Peyer's patch (tissue), 4 donors: Measurements from ENCODE around the gene NCR3LG1. TPM values are rescaled to one million over a fixed set of nuclear protein-coding genes. Genes with fewer than 3 reads are reported as not detected.
A peak's percentile ranks its signal among the peaks of the same experiment; 100 is the strongest.

Experiments used
- DNase-seq, 3 donors: peaks; one replicate each; pipeline ENCODE4 v3.0.0-alpha.2; 2017 to 2019
- H3K27ac ChIP-seq, 4 donors: fragments of 200-600 bp; sonication (generic); one replicate each; pipeline ENCODE4 v1.5.1; 2016 to 2019
- H3K27me3 ChIP-seq, 2 donors: fragments of 200-600 bp; sonication (generic); one replicate each; pipeline ENCODE4 v1.5.1; 2019
- H3K36me3 ChIP-seq, 3 donors: fragments of 200-600 bp; sonication (generic); one replicate each; pipeline ENCODE4 v1.5.1; 2016 to 2019
- H3K4me1 ChIP-seq, 4 donors: fragments of 200-600 bp; sonication (generic); one replicate each; pipeline ENCODE4 v1.5.1; 2016 to 2019
- H3K4me3 ChIP-seq, 4 donors: fragments of 200-600 bp; sonication (generic); 1 replicate in 3 of 4; 2 replicates in 1 of 4; pipeline ENCODE4 v1.5.1; 2016 to 2019; ENCODE audit warnings: mild to moderate bottlenecking in 1 of 4
- H3K9me3 ChIP-seq, 4 donors: fragments of 200-600 bp; sonication (generic); one replicate each; pipeline ENCODE4 v1.5.1; 2016 to 2019; ENCODE audit warnings: mild to moderate bottlenecking in 1 of 4
- POLR2A ChIP-seq, 2 donors: fragments of 450-650 bp; IDR thresholded peaks; one replicate each; pipeline ENCODE4 v1.5.1; 2017; ENCODE audit warnings: antibody characterized with exemption in 2 of 2, mild to moderate bottlenecking in 2 of 2, moderate library complexity in 2 of 2
- total RNA-seq, 4 donors: library from RNA; depleted of rRNA; stranded (reverse); fragments of >200 nt; gene quantifications; one replicate each; pipeline ENCODE4 v1.1.0, GENCODE V29; 2016
- TF ChIP-seq, protein P1 (sequence below), 6 experiments: fragments of 450-650 bp in 4 of 6; fragments of 200-600 bp in 2 of 6; sonication (generic) in 1 of 6; IDR thresholded peaks; one replicate each; pipeline ENCODE4 v1.5.1; 2017 to 2019; ENCODE audit warnings: antibody characterized with exemption in 6 of 6, mild to moderate bottlenecking in 3 of 6, moderate library complexity in 1 of 6

The NCR3LG1 gene
- total RNA-seq, 4 donors from 2014 or later: 3.3 to 25.7 (median 15.0) TPM

DNA sequence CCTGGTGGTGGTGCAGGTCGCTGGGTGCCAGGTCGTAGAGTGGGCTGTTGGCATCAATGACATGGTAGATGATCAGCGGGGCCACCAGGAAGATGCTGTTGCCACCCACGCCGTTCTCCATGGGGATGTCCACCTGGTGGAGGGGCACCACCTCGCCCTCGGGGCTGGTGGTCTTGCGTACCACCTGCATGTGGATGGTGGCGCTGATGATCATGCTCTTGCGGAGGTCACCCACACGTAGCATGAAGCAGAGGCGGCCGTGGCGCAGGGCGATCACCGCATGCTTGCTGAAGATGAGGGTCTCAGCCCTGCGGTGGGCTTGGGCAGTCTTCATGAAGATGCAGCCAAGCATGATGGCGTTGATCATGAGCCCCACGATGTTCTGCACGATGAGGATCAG, 35.7 kb downstream of the NCR3LG1 start:
- no peak for DNase-seq
- TF ChIP-seq, protein P1, sequence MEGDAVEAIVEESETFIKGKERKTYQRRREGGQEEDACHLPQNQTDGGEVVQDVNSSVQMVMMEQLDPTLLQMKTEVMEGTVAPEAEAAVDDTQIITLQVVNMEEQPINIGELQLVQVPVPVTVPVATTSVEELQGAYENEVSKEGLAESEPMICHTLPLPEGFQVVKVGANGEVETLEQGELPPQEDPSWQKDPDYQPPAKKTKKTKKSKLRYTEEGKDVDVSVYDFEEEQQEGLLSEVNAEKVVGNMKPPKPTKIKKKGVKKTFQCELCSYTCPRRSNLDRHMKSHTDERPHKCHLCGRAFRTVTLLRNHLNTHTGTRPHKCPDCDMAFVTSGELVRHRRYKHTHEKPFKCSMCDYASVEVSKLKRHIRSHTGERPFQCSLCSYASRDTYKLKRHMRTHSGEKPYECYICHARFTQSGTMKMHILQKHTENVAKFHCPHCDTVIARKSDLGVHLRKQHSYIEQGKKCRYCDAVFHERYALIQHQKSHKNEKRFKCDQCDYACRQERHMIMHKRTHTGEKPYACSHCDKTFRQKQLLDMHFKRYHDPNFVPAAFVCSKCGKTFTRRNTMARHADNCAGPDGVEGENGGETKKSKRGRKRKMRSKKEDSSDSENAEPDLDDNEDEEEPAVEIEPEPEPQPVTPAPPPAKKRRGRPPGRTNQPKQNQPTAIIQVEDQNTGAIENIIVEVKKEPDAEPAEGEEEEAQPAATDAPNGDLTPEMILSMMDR (IDR thresholded peaks at IDR 0.05): no peak
- no peak for TF ChIP-seq POLR2A (IDR thresholded peaks at IDR 0.05)
- Histone ChIP-seq H3K9me3 (no peaks in the 10 kb centered on the region), H3K27me3 (no peaks in the 10 kb centered on the region), H3K36me3 (no peaks in the 10 kb centered on the region), H3K27ac (no peak overlapping the region), H3K4me3 (no peak overlapping the region), H3K4me1 (peaks cover 0 to 9% (median 2%) of the 10 kb centered on the region in 4 donors)

DNA sequence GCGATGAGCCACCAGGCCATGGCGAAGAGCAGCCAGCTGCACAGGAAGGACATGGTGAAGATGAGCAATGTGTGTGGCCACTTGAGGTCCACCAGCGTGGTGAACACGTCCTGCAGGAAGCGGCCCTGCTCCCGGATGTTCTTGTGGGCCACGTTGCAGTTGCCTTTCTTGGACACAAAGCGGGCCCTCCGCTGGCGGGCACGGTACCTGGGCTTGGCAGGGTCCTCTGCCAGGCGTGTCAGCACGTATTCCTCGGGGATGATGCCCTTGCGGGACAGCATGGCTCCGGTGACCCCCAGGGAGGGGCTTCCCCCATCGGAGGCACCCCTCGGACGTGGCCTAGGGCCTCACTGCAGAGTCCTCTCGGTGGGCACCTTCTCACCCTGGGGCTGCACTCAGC, 36.2 kb downstream of the NCR3LG1 start:
- Histone ChIP-seq H3K36me3 (no peaks in the 10 kb centered on the region), H3K9me3 (no peaks in the 10 kb centered on the region), H3K27ac (no peak overlapping the region), H3K4me1 (peaks cover 0 to 9% (median 2%) of the 10 kb centered on the region in 4 donors), H3K27me3 (no peaks in the 10 kb centered on the region), H3K4me3 (no peak overlapping the region)
- no peak for DNase-seq
- TF ChIP-seq POLR2A (IDR thresholded peaks at IDR 0.05): no peak
- TF ChIP-seq, protein P1 (IDR thresholded peaks at IDR 0.05): no peak

DNA sequence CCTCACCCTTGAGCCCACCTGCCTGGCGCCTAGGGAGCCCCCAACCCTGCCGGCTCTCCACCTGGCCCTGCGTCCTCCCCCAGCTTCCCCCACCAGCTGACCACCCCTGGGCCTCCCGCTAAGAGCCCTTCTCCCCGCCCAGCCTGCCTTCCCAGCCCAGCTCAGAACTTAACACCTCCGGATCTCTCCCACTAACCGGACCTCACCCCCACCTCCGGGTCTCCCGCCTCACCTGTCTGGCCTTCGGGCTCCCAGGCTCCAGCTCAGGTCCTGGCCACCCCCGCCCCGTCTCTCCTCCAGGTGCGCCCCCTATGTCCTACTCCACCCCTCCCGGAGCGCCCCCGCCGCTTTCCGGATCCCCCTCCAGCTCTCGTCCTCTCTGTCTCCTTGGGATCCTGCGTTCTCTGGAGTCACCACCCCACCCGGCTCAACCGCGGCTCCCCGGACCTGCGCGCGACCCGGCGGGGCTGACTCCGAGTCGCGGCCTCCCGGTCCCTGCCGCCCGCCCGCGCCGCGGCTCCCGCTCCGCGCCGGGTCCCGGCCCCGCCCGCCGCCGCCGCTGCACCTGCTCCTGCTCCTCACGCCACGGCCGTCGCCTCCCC, 37.1 kb downstream of the NCR3LG1 start, which contains the start of gene KCNJ11:
Gene KCNJ11, minus strand, starts transcription at position 51 of the 602 bp plus-strand sequence. CDS start 568 bp downstream, outside the sequence.
- peak in 2 of 3 donors; percentile 31 to 55 for DNase-seq
- Histone ChIP-seq H3K36me3 (no peaks in the 10 kb centered on the region), H3K4me1 (peaks cover 0 to 9% (median 2%) of the 10 kb centered on the region in 4 donors), H3K27me3 (no peaks in the 10 kb centered on the region), H3K27ac (peak within 1 kb of the TSS in 3 of 4 donors; percentile 55 to 75 (median 62)), H3K9me3 (no peaks in the 10 kb centered on the region), H3K4me3 (peak within 1 kb of the TSS; percentile 51 to 85 (median 62))
- TF ChIP-seq, protein P1 (IDR thresholded peaks at IDR 0.05): no peak
- no peak for TF ChIP-seq POLR2A (IDR thresholded peaks at IDR 0.05)

DNA sequence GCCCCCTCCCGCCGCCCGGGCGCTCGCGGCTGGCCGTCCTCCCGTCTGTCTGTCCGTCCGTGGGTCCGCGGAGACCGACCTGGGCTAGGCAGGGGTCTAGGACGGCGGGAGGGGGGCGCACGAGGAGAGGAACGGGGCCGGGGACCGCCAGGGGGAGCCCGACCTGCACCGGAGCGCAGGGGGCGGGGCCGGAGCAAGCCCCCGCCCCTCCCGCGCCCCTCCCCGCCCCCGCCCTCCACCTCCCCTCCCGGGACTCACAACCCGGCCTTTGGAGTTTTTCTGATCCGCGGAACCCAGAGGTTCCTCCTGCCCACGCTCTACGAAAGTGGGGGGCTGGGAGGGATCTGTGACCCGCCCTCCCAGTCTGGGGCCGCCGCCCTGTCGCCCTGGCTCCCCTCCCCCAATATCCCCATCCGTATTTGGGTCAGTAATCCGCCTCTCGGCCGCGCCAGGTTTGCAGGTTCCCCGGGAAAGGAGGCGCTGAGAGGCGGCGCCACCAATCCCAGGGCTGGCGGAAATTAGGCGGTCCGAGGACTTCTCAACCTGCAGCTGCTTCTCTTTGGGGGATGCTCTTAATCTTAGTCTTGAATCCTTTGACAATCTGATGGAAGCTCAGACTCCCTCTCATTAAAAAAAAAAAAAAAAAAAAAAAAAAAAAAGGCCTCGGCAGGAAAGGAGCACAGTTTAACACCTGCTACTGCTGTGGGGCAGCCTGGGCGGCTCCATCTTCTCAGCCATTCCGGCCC, 37.8 kb downstream of the NCR3LG1 start:
- peak overlapping the region; percentile 51 to 85 (median 62) for H3K4me3 ChIP-seq
- peaks cover 0 to 9% (median 2%) of the 10 kb centered on the region in 4 donors for H3K4me1 ChIP-seq
- TF ChIP-seq, protein P1 (IDR thresholded peaks at IDR 0.05): peak in 5 of 6 experiments; percentile 70 to 93 (median 77)
- TF ChIP-seq POLR2A (IDR thresholded peaks at IDR 0.05): peak in 1 of 2 donors; percentile 23
- H3K27ac ChIP-seq: peak overlapping the region in 3 of 4 donors; percentile 55 to 75 (median 62)
- no peaks in the 10 kb centered on the region for H3K9me3 ChIP-seq
- no peaks in the 10 kb centered on the region for H3K36me3 ChIP-seq
- H3K27me3 ChIP-seq: no peaks in the 10 kb centered on the region
- peak; percentile 85 to 89 (median 85) for DNase-seq

DNA sequence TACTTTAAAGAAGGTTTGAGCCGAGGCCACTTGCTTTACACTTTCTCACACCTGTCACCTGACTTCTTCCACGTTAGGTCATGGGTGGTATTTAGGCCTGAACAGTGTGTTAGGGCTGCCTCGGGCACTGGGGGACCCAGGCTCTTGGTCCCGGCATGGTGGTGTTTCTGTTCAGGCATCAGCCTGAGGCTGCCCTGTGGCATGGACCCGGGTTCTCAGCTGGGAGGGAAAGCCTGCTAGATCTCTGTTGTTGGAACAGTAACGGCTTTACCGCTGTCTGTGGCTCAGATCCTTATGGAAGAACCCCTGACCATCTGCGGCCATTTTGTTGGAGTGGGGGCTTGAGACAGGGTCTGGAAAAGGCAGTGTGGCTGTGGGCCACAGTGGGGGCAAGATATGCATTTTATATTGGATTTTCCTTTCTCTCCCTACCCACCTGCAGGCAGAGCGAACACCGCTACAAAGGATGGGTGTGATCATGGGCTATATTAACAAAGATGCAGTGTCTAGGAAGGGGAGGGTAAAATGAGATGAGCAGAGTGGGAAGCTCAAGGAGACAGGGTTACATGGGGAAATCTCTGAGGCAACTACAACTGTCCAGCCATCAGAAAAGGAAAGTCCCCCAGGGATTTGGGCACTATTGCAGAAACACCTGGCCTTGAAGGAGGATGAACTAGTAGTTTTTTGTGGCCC, 38.5 kb downstream of the NCR3LG1 start:
- DNase-seq: no peak
- H3K4me1 ChIP-seq: peaks cover 0 to 9% (median 2%) of the 10 kb centered on the region in 4 donors
- no peaks in the 10 kb centered on the region for H3K36me3 ChIP-seq
- no peaks in the 10 kb centered on the region for H3K9me3 ChIP-seq
- H3K27ac ChIP-seq: peak overlapping the region in 1 of 4 donors; percentile 44
- no peaks in the 10 kb centered on the region for H3K27me3 ChIP-seq
- peak overlapping the region; percentile 51 to 85 (median 62) for H3K4me3 ChIP-seq
- TF ChIP-seq, protein P1 (IDR thresholded peaks at IDR 0.05): no peak
- TF ChIP-seq POLR2A (IDR thresholded peaks at IDR 0.05): no peak
